GM10248 (cell line): Measurements from ENCODE around the gene CADM1.

Source experiments
- CTCF ChIA-PET: fragments of 300-600 bp; sonication (Branson Sonifier 250); formaldehyde crosslinking; extraction: SDS; loops from one replicate; lab custom pipeline; 2021; ENCODE audit warnings: antibody characterized with exemption; lab: Yijun Ruan, JAX
- POLR2A ChIA-PET: fragments of 350-650 bp; sonication (Branson Sonifier 250); formaldehyde crosslinking; extraction: SDS; loops from one replicate; lab custom pipeline; 2020; ENCODE audit warnings: antibody characterized with exemption; lab: Yijun Ruan, JAX
- DNase-seq: peaks from one replicate; pipeline ENCODE4 v3.0.0; 2012; ENCODE audit errors: extremely low spot score
- CTCF ChIP-seq: IDR thresholded peaks from 2 replicates; pipeline ENCODE4 v1.5.1; 2012; ENCODE audit warnings: mild to moderate bottlenecking, low read depth; ENCODE audit errors: extremely low read depth, missing control alignments, control extremely low read depth

The CADM1 gene

GRCh38 chr11:115396533-115396932, 107.7 kb downstream of the CADM1 start:
- DNase-seq, result no peak
- POLR2A ChIA-PET, result no interaction called here
- TF ChIP-seq CTCF, result no peak
- CTCF ChIA-PET, result no interaction called here

- TF ChIP-seq CTCF, result no peak
- no peak for DNase-seq
- CTCF ChIA-PET, result interaction anchor here (1.2 to 1.4 kb wide), 3 partner anchors 11 to 30 kb away, joined by 3 read pairs; no protein-coding TSS in a partner anchor
- POLR2A ChIA-PET, result no interaction called here
These were observed 110.3 kb downstream of the CADM1 start for GRCh38 chr11:115393950-115394349.

GRCh38 chr11:115391598-115391997, 112.6 kb downstream of the CADM1 start:
- no peak for DNase-seq
- TF ChIP-seq CTCF, result no peak
- CTCF ChIA-PET, result no interaction called here

GRCh38 chr11:115391160-115391559, 113.1 kb downstream of the CADM1 start:
- no peak for TF ChIP-seq CTCF
- POLR2A ChIA-PET, result no interaction called here
- DNase-seq, result no peak
- CTCF ChIA-PET, result no interaction called here

More at GRCh38 chr11:115391598-115391997, 112.6 kb downstream of the CADM1 start:
- POLR2A ChIA-PET, result no interaction called here

GRCh38 chr11:115390441-115390840, 113.8 kb downstream of the CADM1 start:
- POLR2A ChIA-PET, result no interaction called here
- DNase-seq, result no peak
- CTCF ChIA-PET, result no interaction called here
- TF ChIP-seq CTCF, result no peak

GRCh38 chr11:115389790-115390189, 114.4 kb downstream of the CADM1 start:
- DNase-seq, result no peak
- ChIA-PET POLR2A (no interaction called here), CTCF (no interaction called here)
- TF ChIP-seq CTCF, result no peak

- no peak for DNase-seq
- TF ChIP-seq CTCF, result no peak
- POLR2A ChIA-PET, result no interaction called here
- CTCF ChIA-PET, result no interaction called here
These were observed 119.0 kb downstream of the CADM1 start for GRCh38 chr11:115385226-115385625.
